ENCODE results near the gene STYX. TPM values are rescaled to one million over a fixed set of nuclear protein-coding genes. Genes with fewer than 3 reads are reported as not detected.
A peak's percentile ranks its signal among the peaks of the same experiment; 100 is the strongest.

Gene STYX
- total RNA-seq, 1 donor from 2014 or later, result 11.5 TPM

DNA sequence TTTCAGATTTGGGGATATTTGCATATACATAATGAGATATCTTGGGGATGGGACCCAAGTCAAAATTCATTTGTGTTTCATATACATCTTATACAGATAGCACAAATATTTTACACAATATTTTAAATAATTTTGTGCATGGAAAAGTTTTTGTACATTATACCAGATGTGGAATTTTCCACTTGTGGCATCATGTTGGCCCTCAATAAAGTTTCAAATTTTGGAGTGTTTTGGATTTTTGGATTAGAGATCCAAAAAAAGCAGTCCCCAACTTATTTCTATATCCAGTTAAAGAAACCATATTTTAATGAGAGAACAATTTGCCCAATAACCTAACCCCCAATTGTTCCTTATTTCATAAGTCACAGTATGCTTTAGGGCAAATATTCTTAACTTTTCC lies 56.9 kb downstream of the STYX start:
- Histone ChIP-seq H3K4me1 (peaks cover 14% of the 10 kb centered on the region), H3K27me3 (no peaks in the 10 kb centered on the region), H3K9me3 (no peaks in the 10 kb centered on the region), H3K36me3 (no peaks in the 10 kb centered on the region), H3K27ac (no peak overlapping the region), H3K4me3 (no peak overlapping the region)
- intact Hi-C loops (cut with DNase I), result no loop called here
- TF ChIP-seq POLR2A (IDR thresholded peaks at IDR 0.05) (no peak), POLR2AphosphoS5 (IDR thresholded peaks at IDR 0.05; ENCODE audit: insufficient read depth in 1 of 2, low read depth in 1 of 2) (no peak)
- TF ChIP-seq, protein P1, sequence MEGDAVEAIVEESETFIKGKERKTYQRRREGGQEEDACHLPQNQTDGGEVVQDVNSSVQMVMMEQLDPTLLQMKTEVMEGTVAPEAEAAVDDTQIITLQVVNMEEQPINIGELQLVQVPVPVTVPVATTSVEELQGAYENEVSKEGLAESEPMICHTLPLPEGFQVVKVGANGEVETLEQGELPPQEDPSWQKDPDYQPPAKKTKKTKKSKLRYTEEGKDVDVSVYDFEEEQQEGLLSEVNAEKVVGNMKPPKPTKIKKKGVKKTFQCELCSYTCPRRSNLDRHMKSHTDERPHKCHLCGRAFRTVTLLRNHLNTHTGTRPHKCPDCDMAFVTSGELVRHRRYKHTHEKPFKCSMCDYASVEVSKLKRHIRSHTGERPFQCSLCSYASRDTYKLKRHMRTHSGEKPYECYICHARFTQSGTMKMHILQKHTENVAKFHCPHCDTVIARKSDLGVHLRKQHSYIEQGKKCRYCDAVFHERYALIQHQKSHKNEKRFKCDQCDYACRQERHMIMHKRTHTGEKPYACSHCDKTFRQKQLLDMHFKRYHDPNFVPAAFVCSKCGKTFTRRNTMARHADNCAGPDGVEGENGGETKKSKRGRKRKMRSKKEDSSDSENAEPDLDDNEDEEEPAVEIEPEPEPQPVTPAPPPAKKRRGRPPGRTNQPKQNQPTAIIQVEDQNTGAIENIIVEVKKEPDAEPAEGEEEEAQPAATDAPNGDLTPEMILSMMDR (IDR thresholded peaks at IDR 0.05), result no peak
- DNase-seq (ENCODE audit: extremely low spot score in 2 of 2), result no peak

DNA sequence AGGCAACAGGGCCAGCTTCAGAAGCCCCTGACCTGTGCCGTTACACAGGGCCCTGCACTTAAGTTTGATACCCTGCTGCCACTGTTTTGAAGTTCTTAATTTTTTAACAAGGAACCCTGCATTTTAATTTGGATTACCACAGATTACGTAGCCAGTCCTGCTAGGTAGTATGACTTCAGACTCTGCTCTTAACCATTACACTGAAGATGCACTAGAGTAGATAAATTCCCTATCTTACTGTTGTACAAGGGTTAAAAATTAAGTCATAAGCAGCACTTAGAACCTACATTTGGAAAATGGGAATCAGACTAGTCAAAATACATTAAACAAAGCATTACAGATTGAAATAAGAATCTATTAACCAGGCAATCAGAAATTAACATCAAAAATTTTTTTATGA lies 59.2 kb downstream of the STYX start:
- H3K27ac ChIP-seq, result no peak overlapping the region
- TF ChIP-seq POLR2AphosphoS5 (IDR thresholded peaks at IDR 0.05; ENCODE audit: insufficient read depth in 1 of 2, low read depth in 1 of 2) (no peak), POLR2A (IDR thresholded peaks at IDR 0.05) (no peak)
- TF ChIP-seq, protein P1 (IDR thresholded peaks at IDR 0.05), result no peak
- no peak for DNase-seq (ENCODE audit: extremely low spot score in 2 of 2)
- intact Hi-C loops (cut with DNase I), result no loop called here
- peaks cover 20% of the 10 kb centered on the region for H3K4me1 ChIP-seq
- H3K27me3 ChIP-seq, result no peaks in the 10 kb centered on the region
- H3K36me3 ChIP-seq, result no peaks in the 10 kb centered on the region
- H3K9me3 ChIP-seq, result no peaks in the 10 kb centered on the region
- no peak overlapping the region for H3K4me3 ChIP-seq

DNA sequence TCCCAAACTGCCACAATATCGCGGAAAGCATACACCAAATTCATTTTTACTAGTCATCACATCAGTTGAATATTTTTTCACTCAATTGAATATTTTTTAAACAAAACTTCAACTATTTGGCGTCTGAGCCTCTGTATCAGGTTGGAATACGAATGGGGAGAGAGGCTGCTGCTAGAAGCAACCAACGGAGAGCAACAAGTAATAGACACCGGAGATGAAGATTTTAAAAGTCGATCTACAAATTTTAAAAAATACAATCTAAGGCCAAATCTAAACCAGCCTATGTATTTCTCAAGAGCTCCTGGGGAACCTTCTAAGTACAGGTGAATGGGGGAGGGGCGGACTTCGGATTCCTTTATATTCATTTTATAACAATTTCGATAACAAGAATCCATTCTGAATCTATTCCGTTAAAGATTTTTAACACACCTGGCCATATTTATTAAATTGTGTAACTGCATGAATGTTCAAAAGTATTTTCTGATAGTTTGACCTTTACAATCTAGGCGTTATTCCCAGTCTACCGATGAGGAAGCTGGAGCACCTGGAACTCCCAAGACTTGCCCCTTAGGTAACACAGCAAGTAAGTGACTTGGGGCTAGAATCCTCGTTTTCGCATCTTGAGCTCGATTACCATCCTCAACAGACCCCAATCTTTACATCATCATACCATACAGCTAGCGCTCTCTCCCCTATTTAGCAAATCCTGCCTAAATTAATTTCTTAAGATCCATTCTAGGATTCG lies 60.2 kb downstream of the STYX start:
- DNase-seq (ENCODE audit: extremely low spot score in 2 of 2), result no peak
- Histone ChIP-seq H3K27ac (peak overlapping the region; percentile 90), H3K4me1 (peaks cover 20% of the 10 kb centered on the region), H3K4me3 (peak overlapping the region; percentile 77 to 83), H3K9me3 (no peaks in the 10 kb centered on the region), H3K27me3 (no peaks in the 10 kb centered on the region), H3K36me3 (no peaks in the 10 kb centered on the region)
- intact Hi-C loops (cut with DNase I), result no loop called here
- TF ChIP-seq, protein P1 (IDR thresholded peaks at IDR 0.05), result no peak
- no peak for TF ChIP-seq POLR2A (IDR thresholded peaks at IDR 0.05)
- TF ChIP-seq POLR2AphosphoS5 (IDR thresholded peaks at IDR 0.05; ENCODE audit: insufficient read depth in 1 of 2, low read depth in 1 of 2), result no peak

DNA sequence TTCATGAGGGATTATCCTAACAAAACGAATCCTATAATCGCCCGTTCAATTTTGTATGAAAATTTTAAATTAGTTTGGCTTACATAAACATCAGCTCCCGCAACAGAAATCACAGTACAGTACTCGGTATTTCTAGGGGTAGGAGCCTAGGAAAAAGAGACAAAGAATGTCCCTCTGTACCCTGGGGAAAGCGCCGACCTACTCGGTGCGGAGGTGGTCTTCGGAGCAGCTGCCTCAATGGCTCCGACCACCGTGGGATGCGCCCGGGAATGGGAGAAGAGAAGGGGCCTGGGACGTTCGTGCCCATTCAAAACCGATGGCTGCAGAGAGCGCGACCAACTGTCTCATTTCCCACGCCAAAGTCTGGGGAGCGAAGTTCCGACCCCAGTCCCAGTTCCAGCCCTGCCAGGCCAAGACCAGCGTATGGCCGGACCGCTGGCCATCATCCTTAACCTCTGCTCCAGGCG lies 60.8 kb downstream of the STYX start:
- DNase-seq (ENCODE audit: extremely low spot score in 2 of 2), result no peak
- Histone ChIP-seq H3K4me3 (peak overlapping the region; percentile 77 to 83), H3K9me3 (no peaks in the 10 kb centered on the region), H3K27ac (peak overlapping the region; percentile 90), H3K4me1 (peaks cover 20% of the 10 kb centered on the region), H3K36me3 (no peaks in the 10 kb centered on the region), H3K27me3 (no peaks in the 10 kb centered on the region)
- intact Hi-C loops (cut with DNase I), result no loop called here
- no peak for TF ChIP-seq POLR2AphosphoS5 (IDR thresholded peaks at IDR 0.05; ENCODE audit: insufficient read depth in 1 of 2, low read depth in 1 of 2)
- TF ChIP-seq, protein P1 (IDR thresholded peaks at IDR 0.05), result no peak
- TF ChIP-seq POLR2A (IDR thresholded peaks at IDR 0.05), result no peak

Data from vagina (tissue), 2 donors.